ENCODE data around the gene TANK.

DNA sequence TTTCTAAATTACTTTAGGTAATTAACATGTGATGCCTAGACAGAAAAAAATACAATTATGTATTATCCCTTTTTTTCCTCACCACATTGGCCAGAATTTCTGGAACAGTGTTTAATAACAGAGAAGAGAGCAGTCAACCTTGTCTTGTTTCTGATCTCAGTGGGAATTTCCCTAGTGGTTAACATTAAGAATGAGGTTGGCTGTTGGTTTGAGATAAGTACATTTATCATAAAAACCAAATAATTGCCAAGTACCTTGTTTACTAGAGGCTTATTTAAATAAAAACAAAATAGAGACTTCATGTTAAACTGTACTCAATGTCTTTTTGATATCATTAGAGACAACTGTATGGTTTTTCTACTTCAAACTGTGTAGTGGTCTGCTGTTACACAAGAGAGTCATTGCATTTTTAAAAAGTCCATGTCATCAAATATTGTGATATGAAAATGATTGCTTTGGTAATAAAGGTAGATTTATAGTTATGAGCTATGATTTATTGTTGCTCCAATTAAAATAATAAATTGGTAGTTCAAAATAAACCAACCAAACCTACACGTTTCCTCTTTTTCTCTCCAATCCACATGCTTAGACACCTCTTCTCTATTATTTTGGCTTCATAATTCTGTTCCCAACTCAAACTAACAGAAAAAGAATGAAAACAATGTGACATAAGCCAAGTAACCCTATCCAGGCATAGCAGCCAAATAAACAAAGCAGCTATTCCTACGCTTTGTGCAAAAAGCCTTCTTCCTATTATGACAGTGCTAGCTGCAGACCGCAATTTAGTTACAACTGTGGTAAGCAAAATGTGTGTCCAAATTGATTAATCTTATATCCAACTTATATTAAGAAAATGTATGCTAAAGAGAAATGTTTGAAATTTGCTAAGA, 20.9 kb upstream of the TANK start:
- TF ChIP-seq EZH2 (IDR thresholded peaks at IDR 0.05; ENCODE audit: low read depth, low read length, severe bottlenecking) (no peak), POLR2A (IDR thresholded peaks at IDR 0.05; ENCODE audit: control extremely low read depth in 1 of 2, low read depth in 2 of 2, low read length in 2 of 2) (no peak), TEAD4 (IDR thresholded peaks at IDR 0.05; ENCODE audit: low read depth, low read length) (no peak), GABPA (IDR thresholded peaks at IDR 0.05; ENCODE audit: borderline replicate concordance, insufficient read depth, low read length) (no peak), JUN (IDR thresholded peaks at IDR 0.05; ENCODE audit: low read depth, low read length) (no peak), BRCA1 (IDR thresholded peaks at IDR 0.05; ENCODE audit: low read depth, low read length) (no peak), RFX5 (IDR thresholded peaks at IDR 0.05; ENCODE audit: borderline replicate concordance, low read depth, low read length) (no peak), SP1 (IDR thresholded peaks at IDR 0.05; ENCODE audit: low read depth, low read length) (no peak), EGR1 (IDR thresholded peaks at IDR 0.05; ENCODE audit: borderline replicate concordance, low read depth, low read length) (no peak), ASH2L (IDR thresholded peaks at IDR 0.05; ENCODE audit: low read length) (no peak), CBX5 (IDR thresholded peaks at IDR 0.05; ENCODE audit: low read depth, low read length) (no peak)
- TF ChIP-seq, protein P1, sequence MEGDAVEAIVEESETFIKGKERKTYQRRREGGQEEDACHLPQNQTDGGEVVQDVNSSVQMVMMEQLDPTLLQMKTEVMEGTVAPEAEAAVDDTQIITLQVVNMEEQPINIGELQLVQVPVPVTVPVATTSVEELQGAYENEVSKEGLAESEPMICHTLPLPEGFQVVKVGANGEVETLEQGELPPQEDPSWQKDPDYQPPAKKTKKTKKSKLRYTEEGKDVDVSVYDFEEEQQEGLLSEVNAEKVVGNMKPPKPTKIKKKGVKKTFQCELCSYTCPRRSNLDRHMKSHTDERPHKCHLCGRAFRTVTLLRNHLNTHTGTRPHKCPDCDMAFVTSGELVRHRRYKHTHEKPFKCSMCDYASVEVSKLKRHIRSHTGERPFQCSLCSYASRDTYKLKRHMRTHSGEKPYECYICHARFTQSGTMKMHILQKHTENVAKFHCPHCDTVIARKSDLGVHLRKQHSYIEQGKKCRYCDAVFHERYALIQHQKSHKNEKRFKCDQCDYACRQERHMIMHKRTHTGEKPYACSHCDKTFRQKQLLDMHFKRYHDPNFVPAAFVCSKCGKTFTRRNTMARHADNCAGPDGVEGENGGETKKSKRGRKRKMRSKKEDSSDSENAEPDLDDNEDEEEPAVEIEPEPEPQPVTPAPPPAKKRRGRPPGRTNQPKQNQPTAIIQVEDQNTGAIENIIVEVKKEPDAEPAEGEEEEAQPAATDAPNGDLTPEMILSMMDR (IDR thresholded peaks at IDR 0.05; ENCODE audit: control extremely low read depth in 1 of 3, insufficient read depth in 1 of 3, low read depth in 1 of 3, low read length in 3 of 3), result no peak
- TF ChIP-seq, protein P2, sequence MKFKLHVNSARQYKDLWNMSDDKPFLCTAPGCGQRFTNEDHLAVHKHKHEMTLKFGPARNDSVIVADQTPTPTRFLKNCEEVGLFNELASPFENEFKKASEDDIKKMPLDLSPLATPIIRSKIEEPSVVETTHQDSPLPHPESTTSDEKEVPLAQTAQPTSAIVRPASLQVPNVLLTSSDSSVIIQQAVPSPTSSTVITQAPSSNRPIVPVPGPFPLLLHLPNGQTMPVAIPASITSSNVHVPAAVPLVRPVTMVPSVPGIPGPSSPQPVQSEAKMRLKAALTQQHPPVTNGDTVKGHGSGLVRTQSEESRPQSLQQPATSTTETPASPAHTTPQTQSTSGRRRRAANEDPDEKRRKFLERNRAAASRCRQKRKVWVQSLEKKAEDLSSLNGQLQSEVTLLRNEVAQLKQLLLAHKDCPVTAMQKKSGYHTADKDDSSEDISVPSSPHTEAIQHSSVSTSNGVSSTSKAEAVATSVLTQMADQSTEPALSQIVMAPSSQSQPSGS (IDR thresholded peaks at IDR 0.05; ENCODE audit: low read length), result no peak
- TF ChIP-seq, protein P3, sequence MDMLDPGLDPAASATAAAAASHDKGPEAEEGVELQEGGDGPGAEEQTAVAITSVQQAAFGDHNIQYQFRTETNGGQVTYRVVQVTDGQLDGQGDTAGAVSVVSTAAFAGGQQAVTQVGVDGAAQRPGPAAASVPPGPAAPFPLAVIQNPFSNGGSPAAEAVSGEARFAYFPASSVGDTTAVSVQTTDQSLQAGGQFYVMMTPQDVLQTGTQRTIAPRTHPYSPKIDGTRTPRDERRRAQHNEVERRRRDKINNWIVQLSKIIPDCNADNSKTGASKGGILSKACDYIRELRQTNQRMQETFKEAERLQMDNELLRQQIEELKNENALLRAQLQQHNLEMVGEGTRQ (IDR thresholded peaks at IDR 0.05; ENCODE audit: low read length), result no peak

Data from H1 (cell line).